ENCODE results near the gene PCNX2. TPM values are rescaled to one million over a fixed set of nuclear protein-coding genes. Genes with fewer than 3 reads are reported as not detected.
A peak's percentile ranks its signal among the peaks of the same experiment; 100 is the strongest.

Gene PCNX2
- total and polyA plus RNA-seq, 8 donors: 5.5 to 25.9 (median 8.7) TPM

DNA sequence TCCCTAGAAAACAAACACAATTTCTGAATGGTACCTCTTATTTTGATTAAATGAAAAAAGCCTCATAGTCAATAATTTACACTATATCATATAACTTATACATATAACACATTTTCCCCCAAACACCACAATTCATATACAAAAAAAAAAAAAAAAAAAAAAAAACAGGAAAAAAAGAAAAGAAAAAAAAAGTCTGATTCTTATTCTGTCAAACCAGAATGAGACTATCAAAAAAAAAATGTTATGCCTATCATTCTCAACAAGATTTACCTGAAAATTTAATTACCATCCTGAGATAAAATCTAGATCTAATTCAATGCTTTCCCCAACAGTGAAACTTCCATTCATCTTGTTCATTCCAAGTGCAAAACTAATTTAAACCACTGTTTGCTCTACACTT is 86.8 kb downstream of the PCNX2 start:
- TF ChIP-seq, protein P1, sequence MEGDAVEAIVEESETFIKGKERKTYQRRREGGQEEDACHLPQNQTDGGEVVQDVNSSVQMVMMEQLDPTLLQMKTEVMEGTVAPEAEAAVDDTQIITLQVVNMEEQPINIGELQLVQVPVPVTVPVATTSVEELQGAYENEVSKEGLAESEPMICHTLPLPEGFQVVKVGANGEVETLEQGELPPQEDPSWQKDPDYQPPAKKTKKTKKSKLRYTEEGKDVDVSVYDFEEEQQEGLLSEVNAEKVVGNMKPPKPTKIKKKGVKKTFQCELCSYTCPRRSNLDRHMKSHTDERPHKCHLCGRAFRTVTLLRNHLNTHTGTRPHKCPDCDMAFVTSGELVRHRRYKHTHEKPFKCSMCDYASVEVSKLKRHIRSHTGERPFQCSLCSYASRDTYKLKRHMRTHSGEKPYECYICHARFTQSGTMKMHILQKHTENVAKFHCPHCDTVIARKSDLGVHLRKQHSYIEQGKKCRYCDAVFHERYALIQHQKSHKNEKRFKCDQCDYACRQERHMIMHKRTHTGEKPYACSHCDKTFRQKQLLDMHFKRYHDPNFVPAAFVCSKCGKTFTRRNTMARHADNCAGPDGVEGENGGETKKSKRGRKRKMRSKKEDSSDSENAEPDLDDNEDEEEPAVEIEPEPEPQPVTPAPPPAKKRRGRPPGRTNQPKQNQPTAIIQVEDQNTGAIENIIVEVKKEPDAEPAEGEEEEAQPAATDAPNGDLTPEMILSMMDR (IDR thresholded peaks at IDR 0.05): no peak
- intact Hi-C loops (cut with DNase I): no loop called here
- no peaks in the 10 kb centered on the region for H3K4me1 ChIP-seq
- H3K27me3 ChIP-seq: no peaks in the 10 kb centered on the region
- DNase-seq (no peak), FAIRE-seq (no peak), ATAC-seq (no peak)
- H3K9me3 ChIP-seq: no peaks in the 10 kb centered on the region
- no peak overlapping the region for H3K4me3 ChIP-seq
- H3K36me3 ChIP-seq: no peaks in the 10 kb centered on the region
- H3K27ac ChIP-seq: no peak overlapping the region

DNA sequence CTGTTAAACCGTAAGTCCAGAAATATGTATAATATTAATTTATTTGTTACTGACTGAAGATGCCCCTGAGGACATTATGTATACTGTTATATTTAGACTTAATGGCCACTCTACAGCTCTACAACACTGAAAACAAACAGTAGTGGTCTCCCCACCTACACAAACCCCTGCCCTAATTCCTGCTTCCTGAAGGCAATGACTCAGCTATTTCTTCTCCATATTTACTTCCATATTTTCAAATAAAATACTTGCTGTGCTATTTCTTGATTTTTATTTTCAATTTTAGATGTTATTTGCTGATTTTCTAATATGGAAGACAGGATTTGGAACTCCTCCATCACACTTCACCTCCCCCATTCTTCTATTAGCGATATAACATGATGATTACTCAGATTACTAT is 97.6 kb downstream of the PCNX2 start:
- no peak for FAIRE-seq
- Histone ChIP-seq H3K36me3 (peaks cover 0 to 4% (median 0%) of the 10 kb centered on the region in 3 donors), H3K4me1 (no peaks in the 10 kb centered on the region)

DNA sequence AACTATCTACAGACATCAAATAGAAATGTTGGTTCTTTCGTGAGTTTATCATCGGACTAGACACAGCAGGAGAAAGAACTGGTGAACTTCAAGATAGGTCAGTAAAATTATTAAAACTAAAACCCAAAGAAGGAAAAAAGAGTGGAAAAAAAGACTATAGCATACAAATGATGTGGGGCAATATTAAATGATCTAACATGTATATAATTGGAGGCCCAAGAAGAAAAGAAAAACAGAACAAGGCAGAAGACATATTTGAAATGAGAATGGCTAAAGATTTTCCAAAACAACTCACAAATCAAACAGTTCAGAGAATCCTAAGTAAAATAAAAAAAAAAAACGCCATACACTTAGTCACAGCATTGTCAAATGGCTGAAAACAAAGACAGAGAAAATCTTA is 101.8 kb downstream of the PCNX2 start:
- no peak overlapping the region for H3K27ac ChIP-seq
- no peaks in the 10 kb centered on the region for H3K27me3 ChIP-seq
- FAIRE-seq (peak; percentile 32), ATAC-seq (no peak), DNase-seq (no peak)
- H3K36me3 ChIP-seq: peaks cover 0 to 4% (median 0%) of the 10 kb centered on the region in 3 donors
- TF ChIP-seq, protein P1 (IDR thresholded peaks at IDR 0.05): no peak
- no peaks in the 10 kb centered on the region for H3K9me3 ChIP-seq
- 83 to 86% methylated on average over 3 of the region's 3 CpGs for WGBS, 2 donors
- H3K4me1 ChIP-seq: no peaks in the 10 kb centered on the region
- no peak overlapping the region for H3K4me3 ChIP-seq
- intact Hi-C loops (cut with DNase I): no loop called here

More for the DNA sequence above, 97.6 kb downstream of the PCNX2 start:
- 91 to 97% methylated on average over 2 of the region's 2 CpGs for WGBS, 2 donors
- intact Hi-C loops (cut with DNase I): no loop called here
- no peaks in the 10 kb centered on the region for H3K27me3 ChIP-seq
- no peak for ATAC-seq
- no peak overlapping the region for H3K27ac ChIP-seq
- DNase-seq: no peak
- H3K4me3 ChIP-seq: no peak overlapping the region
- TF ChIP-seq, protein P1 (IDR thresholded peaks at IDR 0.05): no peak
- H3K9me3 ChIP-seq: no peaks in the 10 kb centered on the region

DNA sequence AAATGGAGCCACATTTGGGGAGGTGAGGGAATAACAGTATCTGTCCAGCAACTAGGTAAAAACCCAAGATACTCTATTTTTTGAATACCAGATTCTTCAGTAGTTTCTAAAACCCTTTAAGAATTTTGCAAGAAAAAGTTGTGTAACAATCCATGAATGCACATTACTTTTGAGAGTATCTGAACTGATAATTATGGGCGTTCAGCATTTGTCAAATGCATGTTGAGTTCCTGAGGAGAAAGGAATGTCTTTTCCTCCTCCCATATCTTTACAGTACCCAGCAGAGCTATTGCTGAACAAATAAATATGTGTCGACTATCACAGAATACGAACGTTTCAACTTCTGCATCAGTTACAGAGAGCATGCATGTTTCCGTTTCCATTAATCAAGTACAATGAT is 104.5 kb downstream of the PCNX2 start:
- no peak for ATAC-seq
- Histone ChIP-seq H3K27me3 (no peaks in the 10 kb centered on the region), H3K9me3 (no peaks in the 10 kb centered on the region), H3K27ac (no peak overlapping the region), H3K36me3 (peaks cover 0 to 4% (median 0%) of the 10 kb centered on the region in 3 donors), H3K4me3 (no peak overlapping the region), H3K4me1 (no peaks in the 10 kb centered on the region)
- intact Hi-C loops (cut with DNase I): no loop called here
- no peak for DNase-seq
- 67% methylated on average over 5 of the region's 5 CpGs for WGBS, 2 donors
- TF ChIP-seq, protein P1 (IDR thresholded peaks at IDR 0.05): no peak
- no peak for FAIRE-seq

DNA sequence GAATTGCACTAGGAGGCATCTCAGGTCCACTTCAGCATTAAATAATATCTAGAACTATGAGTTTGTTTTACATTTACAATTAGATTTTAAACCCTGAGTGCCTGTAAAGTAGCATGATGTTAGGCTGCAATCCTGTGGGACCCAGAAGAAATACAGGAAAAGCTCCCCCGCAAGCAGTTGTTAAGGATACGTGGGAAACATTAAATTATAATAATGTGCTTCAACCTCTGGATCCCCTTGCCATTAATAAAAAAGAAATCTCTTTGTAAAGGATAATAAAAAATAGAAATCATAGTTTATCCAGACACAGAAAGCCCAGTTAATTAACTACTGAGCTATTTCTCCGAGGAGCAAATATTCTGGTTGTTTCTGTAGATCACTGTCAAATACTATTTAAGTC is 106.0 kb downstream of the PCNX2 start:
- no peaks in the 10 kb centered on the region for H3K9me3 ChIP-seq
- DNase-seq (no peak), FAIRE-seq (no peak), ATAC-seq (no peak)
- no peak overlapping the region for H3K4me3 ChIP-seq
- 90 to 95% methylated on average over 3 of the region's 3 CpGs for WGBS, 2 donors
- no peaks in the 10 kb centered on the region for H3K36me3 ChIP-seq
- H3K4me1 ChIP-seq: no peaks in the 10 kb centered on the region
- TF ChIP-seq, protein P1 (IDR thresholded peaks at IDR 0.05): no peak
- intact Hi-C loops (cut with DNase I): no loop called here
- no peaks in the 10 kb centered on the region for H3K27me3 ChIP-seq
- no peak overlapping the region for H3K27ac ChIP-seq
